HS-5 (cell line): Measurements from ENCODE around the gene ANAPC7.
"Not testable (repeated sequence)": the region's sequence is repeated elsewhere in the genome, so short reads cannot be mapped to it uniquely, and the experiment has no call there.

Source experiments
- DNase-seq: peaks from one replicate; pipeline ENCODE4 v3.0.0-alpha.2; 2012; ENCODE audit warnings: low read depth

ANAPC7 gene

DNA sequence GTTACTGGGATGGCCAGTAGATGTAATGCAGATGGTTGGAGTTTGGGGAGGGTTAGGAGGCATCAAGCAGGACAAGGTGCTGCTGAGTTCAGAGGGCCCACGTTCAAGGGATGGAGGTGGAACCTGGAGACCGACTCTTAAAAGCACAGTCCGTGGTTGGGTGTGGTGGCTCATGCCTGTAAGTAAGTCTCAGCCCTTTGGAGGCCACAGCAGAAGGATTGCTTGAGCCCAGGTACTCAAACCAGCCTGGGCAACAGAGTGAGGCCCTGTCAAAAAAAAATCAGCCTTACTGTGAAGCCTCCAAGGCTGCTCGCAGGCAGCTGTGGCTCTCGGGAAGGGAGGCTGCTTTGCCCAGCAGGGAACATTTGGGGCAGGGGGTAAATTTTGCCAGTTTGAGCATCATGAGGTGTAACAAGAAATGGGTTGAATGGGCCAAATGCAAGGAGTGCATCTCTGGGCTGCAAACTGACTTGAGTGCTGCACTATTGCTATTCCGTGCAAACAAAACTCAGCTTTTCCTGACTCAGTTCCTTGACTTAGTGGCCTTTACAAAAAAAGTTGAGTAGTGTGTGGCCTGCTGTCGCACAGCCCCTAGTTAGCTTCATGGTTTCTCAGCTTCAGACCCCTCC lies 55.0 kb downstream of the ANAPC7 start:
- DNase-seq: no peak

DNA sequence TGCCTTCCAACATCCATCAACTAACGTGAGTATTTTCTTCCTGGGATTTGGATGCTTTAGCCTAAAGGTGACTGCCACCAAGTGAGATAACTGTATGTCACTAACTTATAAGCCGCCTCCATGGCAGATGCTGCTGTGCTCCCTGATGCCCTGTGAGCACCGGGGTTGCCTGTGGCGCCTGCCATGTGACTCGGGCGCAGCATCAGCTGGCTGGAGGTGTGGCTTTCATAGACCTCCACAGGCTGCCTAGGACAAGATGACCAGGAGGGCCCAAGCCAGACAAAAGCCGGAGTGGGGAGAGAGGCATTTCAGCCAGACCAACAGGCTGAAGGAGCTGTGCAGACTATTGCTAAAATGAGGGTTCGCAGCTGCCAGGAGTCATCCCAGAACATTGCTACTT lies 55.7 kb downstream of the ANAPC7 start:
- DNase-seq: no peak

DNA sequence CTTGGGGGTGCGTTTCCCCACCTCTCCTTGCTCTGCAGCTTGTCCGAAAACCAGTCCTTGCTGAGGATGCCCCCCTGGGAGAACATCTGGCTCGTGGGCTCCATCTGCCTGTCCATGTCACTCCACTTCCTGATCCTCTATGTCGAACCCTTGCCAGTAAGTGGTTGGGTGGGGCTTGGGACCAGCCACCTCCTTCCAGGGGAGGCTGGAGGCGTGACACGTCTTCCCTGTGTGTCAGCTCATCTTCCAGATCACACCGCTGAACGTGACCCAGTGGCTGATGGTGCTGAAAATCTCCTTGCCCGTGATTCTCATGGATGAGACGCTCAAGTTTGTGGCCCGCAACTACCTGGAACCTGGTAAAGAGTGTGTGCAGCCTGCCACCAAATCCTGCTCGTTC lies 57.5 kb downstream of the ANAPC7 start:
- no peak for DNase-seq

DNA sequence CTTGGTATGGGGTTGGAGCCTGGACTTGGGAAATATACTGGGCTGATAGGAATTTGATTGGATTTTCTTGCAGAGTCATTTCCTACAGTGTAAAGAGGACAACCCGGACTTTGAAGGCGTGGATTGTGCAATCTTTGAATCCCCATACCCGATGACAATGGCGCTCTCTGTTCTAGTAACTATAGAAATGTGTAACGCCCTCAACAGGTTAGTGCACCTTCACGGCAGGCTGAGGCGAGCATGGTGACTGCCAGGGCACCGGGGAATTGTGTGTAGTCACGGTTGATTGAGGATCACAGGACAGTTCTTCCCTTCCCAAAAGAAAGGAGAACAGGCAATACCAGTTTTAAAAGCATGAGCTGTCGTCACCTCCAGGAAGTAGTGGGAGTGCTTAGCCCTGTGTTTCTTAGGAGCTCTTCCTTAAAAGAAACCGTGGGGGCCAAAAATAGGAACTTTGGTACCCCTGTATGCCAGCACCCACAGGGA lies 58.3 kb downstream of the ANAPC7 start:
- no peak for DNase-seq

DNA sequence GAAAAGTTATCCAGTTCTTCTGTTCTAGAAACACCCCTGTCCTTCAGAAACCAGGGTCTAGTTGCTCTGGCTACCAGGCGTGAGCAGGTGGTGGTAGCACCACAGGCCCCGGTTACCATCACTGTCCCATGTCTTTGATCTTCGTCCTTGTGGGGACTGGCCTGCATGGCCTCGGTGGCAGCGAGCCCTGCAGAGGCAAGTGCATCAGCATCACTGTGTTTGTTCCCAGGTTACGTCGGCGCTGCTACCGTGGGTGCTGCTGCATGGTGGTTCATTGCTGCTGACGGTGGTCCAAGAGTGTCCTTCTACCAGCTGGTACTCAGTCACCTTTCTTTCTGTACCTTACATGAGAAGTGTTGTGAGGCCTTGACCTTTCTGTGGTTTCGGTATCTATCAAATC lies 58.9 kb downstream of the ANAPC7 start:
- DNase-seq: no peak

DNA sequence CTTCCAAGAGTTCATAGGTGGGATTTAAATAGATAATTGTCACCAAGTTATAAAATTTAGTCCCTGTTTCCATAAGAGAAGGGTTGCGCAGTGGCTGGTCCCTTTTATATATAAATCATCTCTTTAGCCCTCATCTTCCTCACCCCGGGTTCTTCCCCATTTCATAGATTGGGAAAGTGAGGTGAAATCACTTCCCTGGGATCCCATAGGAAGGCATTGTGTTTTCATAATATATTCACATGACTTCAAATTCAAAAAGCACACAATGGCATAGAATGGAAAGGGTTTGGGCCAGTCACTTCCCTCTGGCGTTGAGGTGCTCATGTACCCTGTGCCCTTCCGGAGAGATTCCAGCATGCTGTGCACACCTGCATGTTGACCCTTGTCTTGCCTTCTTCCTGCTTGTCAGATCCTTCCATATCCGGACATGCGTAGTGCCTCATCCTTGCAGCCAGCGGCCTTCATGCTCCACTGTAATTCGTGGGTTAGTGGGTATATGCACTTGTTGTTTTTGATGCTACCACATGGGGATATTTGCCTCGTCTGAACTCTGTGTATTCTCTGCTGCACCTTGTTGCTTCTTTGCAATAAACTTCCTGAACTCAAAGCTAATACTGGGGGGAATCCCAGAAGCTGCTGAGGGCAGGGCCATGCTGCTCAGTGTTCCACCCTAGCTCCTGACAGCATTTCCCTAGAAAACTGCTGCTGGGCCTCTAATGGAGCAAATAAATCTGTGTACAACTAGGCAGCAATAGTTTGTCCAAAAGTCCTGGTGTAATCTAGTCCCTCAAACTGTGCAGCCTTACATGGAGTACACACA lies 59.6 kb downstream of the ANAPC7 start:
- no peak for DNase-seq

DNA sequence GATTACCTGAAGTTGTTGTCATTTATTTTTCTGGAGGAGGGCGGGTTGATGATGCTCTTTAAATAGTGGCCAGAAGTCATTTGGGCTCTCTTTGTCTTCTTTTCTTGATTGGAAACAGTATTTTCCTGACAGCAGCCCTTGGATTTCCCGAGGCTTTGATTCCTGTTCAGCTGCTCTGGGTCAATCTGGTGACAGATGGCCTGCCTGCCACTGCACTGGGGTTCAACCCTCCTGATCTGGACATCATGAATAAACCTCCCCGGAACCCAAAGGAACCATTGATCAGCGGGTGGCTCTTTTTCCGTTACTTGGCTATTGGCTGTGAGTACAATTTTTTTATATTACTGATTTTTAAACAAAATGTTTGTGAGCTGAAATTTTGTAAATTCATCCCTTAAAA lies 60.4 kb downstream of the ANAPC7 start:
- DNase-seq: no peak

DNA sequence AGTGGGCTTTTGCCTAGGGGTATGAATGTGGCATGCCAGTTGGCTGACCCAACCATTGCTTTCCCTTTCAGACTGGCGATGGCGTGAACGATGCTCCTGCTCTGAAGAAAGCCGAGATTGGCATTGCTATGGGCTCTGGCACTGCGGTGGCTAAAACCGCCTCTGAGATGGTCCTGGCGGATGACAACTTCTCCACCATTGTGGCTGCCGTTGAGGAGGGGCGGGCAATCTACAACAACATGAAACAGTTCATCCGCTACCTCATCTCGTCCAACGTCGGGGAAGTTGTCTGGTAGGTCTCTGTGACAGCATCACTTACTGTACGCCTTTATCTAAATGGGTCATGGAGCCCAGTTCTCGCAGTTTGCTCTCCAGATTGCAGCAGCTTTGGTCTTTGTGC lies 61.4 kb downstream of the ANAPC7 start:
- no peak for DNase-seq

DNA sequence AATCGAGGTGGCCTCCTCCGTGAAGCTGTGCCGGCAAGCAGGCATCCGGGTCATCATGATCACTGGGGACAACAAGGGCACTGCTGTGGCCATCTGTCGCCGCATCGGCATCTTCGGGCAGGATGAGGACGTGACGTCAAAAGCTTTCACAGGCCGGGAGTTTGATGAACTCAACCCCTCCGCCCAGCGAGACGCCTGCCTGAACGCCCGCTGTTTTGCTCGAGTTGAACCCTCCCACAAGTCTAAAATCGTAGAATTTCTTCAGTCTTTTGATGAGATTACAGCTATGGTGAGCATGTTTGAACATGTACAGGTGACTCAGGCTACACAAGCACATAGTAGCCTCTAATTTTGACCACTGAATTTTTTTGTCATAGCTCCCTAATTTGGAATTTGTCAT lies 62.8 kb downstream of the ANAPC7 start:
- DNase-seq: no peak

DNA sequence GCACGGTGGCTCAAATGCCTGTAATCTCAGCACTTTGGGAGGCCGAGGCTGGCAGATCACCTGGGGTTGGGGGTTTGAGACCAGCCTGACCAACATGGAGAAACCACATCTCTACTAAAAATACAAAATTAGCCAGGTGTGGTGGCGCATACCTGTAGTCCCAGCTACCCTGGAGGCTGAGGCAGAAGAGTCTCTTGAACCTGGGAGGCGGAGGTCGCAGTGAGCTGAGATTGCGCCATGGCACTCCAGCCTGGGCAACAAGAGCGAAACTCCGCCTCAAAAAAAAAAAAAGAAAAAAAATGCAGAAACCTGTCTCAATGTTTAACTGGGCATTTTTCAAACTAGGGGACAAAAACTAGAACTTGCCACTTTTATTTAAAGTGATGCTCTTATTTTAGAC lies 63.2 kb downstream of the ANAPC7 start:
- DNase-seq: not testable (repeated sequence)

DNA sequence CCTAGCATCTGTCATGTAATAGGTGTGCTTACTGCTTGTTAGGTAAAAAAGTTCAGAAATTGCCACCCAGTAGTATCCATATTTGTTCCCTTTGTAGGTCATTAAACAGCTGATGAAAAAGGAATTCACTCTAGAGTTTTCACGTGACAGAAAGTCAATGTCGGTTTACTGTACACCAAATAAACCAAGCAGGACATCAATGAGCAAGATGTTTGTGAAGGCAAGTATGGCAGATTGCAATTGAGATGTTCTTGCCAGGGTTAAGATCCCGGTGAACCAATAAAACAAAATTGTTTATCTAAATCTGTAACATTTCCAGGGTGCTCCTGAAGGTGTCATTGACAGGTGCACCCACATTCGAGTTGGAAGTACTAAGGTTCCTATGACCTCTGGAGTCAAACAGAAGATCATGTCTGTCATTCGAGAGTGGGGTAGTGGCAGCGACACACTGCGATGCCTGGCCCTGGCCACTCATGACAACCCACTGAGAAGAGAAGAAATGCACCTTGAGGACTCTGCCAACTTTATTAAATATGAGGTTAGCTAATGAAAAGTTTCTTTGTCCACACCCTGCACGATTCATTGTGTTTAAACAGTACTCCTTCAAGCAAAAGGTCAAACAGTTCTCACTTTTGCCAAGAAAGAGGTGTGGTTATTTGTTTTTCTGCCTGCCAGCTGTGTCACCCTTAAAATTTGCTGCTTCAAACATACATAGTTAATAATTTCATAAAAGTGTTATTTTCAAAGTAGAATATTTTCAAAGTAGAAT lies 64.1 kb downstream of the ANAPC7 start:
- no peak for DNase-seq

DNA sequence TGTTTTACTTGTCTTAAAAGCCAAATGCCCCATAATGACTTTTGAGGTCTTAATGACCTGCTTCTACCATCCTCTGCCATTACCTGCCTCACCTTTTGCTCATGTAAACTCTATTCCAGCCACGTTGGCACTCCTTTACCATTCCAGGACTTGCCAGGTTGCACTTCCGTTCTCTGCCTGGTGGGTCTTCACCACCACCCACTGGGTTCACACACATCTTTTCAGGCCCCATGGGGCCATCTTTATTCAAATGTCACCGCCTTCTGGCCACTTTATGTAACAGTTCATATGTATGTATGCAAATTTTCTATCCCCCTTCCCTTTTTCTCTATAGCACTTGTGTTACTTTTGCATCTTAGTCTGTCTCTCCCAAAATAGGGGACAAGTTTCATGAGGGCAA lies 64.8 kb downstream of the ANAPC7 start:
- DNase-seq: no peak

DNA sequence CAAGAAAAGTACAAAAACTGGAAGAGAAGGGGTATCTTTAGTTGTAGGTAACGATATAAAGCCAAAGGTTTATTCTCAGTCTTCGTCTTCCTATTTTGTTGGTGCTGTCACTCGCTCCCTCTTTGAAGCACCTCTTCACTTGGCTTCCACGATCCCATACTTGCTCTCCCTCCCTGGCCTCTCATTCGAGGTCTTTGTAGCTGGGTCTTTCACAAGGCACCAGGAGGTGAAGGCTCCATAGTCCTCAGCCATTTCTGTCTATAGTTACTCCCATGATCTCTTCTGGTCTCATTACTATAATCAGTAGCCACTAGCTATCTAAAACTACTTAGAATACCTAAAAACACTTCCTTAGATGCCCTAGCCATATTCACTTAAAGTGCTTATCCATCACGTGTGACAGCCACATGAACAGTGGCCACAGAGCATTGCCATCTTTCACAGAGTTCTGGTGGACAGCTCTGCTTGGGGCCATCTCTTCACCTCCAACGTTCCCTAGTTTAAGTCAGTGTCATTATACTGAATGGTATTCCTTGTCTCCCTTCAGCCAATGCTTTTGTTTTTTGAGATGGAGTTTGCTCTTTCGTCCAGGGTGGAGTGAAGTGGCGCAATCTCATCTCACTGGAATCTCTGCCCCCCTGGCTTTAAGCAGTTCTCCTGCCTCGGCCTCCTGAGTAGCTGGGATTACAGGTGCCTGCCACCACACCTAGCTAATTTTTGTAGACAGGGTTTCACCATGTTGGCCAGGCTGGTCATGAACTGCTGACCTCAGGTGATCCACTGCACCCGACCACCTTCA lies 65.4 kb downstream of the ANAPC7 start:
- no peak for DNase-seq

DNA sequence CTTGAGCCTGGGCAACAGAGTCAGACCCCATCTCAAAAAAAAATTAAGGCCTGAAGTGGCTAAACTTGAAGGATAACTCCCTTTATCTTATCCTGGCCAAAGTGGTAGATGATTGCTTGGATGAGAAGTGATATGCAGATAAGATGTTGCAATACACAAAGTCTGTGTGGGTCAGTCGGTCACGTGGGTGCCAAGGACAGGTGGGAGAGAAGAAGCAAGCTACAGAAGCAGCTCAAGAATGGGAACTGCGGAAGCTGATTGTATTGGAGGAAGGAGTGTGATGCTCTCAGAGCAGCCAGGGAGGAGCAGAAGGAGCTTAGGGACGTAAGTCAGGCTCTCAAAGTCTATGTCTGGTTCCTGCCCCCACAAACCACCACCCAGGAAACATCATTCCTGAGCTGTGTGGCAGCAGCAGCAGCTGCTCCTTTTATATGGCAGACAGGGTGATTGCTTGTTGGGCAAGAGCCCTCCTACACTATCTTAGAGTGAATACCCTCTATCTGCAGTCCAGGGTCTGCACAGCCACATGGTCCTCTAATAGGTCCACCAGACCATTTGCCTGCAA lies 67.9 kb downstream of the ANAPC7 start:
- DNase-seq: no peak

DNA sequence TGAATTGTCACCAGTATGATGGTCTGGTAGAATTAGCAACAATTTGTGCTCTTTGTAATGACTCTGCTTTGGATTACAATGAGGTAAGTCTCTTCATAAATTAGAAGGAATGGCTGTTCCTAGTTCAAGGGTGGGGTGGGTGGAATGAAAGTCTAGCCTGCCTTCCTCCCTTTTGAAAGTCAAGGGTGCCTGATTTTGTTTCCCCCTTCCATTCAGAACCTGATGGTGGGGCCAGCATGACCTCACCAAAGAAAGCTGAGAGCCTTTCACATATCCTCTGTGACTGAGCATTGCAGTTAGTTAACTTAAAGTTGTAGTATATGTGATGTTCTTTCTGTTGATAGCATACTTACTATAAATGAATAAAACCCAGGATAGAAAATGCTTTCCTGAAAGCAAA lies 70.3 kb downstream of the ANAPC7 start:
- DNase-seq: no peak

DNA sequence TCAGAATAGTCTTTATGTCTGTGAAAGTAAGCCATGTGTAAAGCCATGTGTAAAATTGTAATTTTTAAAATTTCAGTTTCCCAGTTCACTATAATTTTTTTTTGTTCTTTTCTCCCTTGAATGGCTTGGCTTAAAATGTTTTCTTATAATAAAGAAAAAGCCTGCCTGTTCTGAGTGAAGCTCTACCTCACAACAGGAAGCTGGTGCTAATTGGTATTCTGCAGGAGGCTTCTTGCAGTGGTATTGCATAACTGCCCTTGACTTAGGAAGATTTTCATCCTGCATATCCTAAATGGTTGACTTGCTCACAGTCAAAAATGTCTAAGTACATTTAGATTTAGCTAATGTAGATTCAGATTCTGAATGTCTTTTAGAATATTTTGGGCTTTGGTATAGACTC lies 73.0 kb downstream of the ANAPC7 start:
- no peak for DNase-seq

DNA sequence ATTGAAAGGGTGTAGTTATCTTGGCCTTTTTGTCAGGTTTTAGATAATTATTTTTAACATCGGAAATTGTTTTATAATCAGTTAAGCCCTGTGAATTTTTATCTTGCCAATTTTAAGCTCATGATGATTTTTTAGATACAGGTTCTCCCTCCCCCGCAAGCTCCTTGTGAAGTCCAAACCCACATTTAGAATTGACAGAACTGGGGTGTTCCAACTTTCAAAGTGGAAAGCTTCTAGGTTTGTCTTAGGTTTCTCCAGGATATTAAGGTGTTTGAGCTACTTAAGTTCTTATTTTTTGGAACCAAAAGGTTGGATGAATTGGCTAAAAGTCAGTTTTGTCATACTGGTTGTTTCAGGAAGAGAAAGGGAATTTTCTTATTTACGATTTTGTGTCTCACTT lies 73.4 kb downstream of the ANAPC7 start:
- no peak for DNase-seq

DNA sequence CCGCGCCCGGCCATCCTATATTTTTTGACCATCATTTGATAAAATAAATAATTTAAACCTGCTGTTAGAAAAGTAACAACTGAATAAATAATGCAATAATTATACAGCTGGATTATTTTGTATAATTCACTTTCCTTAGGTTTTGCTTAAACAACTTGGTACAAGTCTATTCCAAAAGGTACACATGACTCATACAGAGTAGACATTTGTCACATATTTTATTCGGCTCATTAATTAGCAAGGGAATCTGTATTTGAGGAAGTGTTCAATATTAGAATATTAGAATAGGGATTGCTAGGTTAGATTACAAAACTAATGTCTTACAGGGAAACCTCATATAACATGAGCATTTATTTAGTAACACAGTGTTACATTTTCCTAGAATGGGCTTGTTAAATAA lies 73.8 kb downstream of the ANAPC7 start:
- DNase-seq: no peak
